Measurements from ENCODE around the gene NRXN3.
"Not testable (repeated sequence)": the region's sequence is repeated elsewhere in the genome, so short reads cannot be mapped to it uniquely, and the experiment has no call there.

NRXN3 gene

GRCh38 chr14:78985668-78986381, 815.7 kb downstream of the NRXN3 start:
- FAIRE-seq, result no peak
- no peak for DNase-seq (ENCODE audit: low spot score)

- DNase-seq (ENCODE audit: low spot score), result no peak
- FAIRE-seq, result no peak
Observed at GRCh38 chr14:78986989-78987388, 816.8 kb downstream of the NRXN3 start.

- DNase-seq (ENCODE audit: low spot score) (no peak), FAIRE-seq (no peak)
Observed at GRCh38 chr14:78989221-78989620, 819.0 kb downstream of the NRXN3 start.

- DNase-seq (ENCODE audit: low spot score), result no peak
- no peak for FAIRE-seq
Observed at GRCh38 chr14:78992867-78993266, 822.7 kb downstream of the NRXN3 start.

- DNase-seq (ENCODE audit: low spot score), result no peak
- FAIRE-seq, result no peak
Observed at GRCh38 chr14:78997811-78998210, 827.6 kb downstream of the NRXN3 start.

GRCh38 chr14:79009286-79009685, 839.1 kb downstream of the NRXN3 start:
- no peak for FAIRE-seq

GRCh38 chr14:79011091-79011919, 841.1 kb downstream of the NRXN3 start:
- DNase-seq (ENCODE audit: low spot score) (peak; percentile 51), FAIRE-seq (no peak)

More at GRCh38 chr14:79009286-79009685, 839.1 kb downstream of the NRXN3 start:
- DNase-seq (ENCODE audit: low spot score), result no peak

- peak; percentile 19 for DNase-seq (ENCODE audit: low spot score)
- no peak for FAIRE-seq
Observed at GRCh38 chr14:79011920-79012204, 841.7 kb downstream of the NRXN3 start.

- FAIRE-seq (no peak), DNase-seq (ENCODE audit: low spot score) (peak; percentile 70)
Observed at GRCh38 chr14:79016828-79017505, 846.8 kb downstream of the NRXN3 start.

GRCh38 chr14:79017561-79017960, 847.4 kb downstream of the NRXN3 start:
- DNase-seq (ENCODE audit: low spot score) (no peak), FAIRE-seq (no peak)

GRCh38 chr14:79018836-79019235, 848.7 kb downstream of the NRXN3 start:
- DNase-seq (ENCODE audit: low spot score) (peak; percentile 56), FAIRE-seq (no peak)

GRCh38 chr14:79019898-79020297, 849.7 kb downstream of the NRXN3 start:
- not testable (repeated sequence) for FAIRE-seq; DNase-seq (ENCODE audit: low spot score)

- DNase-seq (ENCODE audit: low spot score), result no peak
- FAIRE-seq, result no peak
Observed at GRCh38 chr14:79021766-79022165, 851.6 kb downstream of the NRXN3 start.

- FAIRE-seq (no peak), DNase-seq (ENCODE audit: low spot score) (no peak)
Observed at GRCh38 chr14:79027138-79027537, 857.0 kb downstream of the NRXN3 start.

- no peak for FAIRE-seq
Observed at GRCh38 chr14:79028281-79028680, 858.1 kb downstream of the NRXN3 start.

GRCh38 chr14:79036441-79036840, 866.3 kb downstream of the NRXN3 start:
- no peak for DNase-seq (ENCODE audit: low spot score)
- FAIRE-seq, result no peak

More at GRCh38 chr14:79028281-79028680, 858.1 kb downstream of the NRXN3 start:
- no peak for DNase-seq (ENCODE audit: low spot score)

GRCh38 chr14:79037106-79037505, 866.9 kb downstream of the NRXN3 start:
- FAIRE-seq (no peak), DNase-seq (ENCODE audit: low spot score) (no peak)

GRCh38 chr14:79037593-79037992, 867.4 kb downstream of the NRXN3 start:
- FAIRE-seq, result no peak
- no peak for DNase-seq (ENCODE audit: low spot score)

GRCh38 chr14:79040790-79041189, 870.6 kb downstream of the NRXN3 start:
- no peak for DNase-seq (ENCODE audit: low spot score)

GRCh38 chr14:79043194-79043889, 873.2 kb downstream of the NRXN3 start:
- DNase-seq (ENCODE audit: low spot score) (no peak), FAIRE-seq (no peak)

More at GRCh38 chr14:79040790-79041189, 870.6 kb downstream of the NRXN3 start:
- FAIRE-seq, result no peak

- peak; percentile 61 for DNase-seq (ENCODE audit: low spot score)
- FAIRE-seq, result no peak
Observed at GRCh38 chr14:79044894-79045624, 874.9 kb downstream of the NRXN3 start.

All from RCC 7860 (cell line).